ENCODE measurements around the gene ZNF831.

The ZNF831 gene

DNA sequence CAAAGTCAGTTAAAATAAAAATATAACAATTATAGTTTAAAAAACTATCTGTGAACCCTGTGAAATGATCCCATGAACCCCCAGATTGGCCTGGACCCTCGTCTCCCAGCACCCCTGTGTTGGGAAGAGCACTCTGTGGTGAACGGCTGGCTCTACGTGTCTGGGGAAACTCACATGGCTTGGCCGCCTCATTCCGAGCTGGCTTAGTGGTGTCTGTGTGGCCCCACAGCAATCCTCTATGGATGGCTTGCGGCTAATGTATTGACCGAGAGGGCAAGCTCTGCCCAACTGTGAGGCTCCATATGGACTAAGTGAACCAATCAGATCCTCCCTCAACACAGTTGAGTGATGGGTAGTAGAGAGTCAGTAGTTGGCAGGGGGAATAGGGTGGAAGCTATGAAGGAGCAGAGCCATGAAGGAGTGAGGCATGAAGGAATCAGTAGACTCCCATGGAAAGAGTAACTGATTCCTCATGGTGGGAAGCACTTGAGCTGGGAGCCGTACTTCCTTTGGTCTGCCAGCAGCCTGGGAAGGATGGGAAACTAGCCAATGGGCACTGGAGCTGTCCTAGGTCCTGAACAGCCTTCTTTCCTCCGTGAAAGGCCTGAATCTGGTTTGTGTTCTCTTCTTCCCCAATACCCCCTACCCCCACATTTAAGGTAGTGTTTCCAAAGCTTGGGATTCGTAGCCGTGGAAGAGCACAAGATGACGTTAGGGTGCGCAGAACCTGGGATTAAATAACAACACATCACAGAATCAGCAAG is 21.6 kb upstream of the ZNF831 start:
- DNase-seq, result no peak

DNA sequence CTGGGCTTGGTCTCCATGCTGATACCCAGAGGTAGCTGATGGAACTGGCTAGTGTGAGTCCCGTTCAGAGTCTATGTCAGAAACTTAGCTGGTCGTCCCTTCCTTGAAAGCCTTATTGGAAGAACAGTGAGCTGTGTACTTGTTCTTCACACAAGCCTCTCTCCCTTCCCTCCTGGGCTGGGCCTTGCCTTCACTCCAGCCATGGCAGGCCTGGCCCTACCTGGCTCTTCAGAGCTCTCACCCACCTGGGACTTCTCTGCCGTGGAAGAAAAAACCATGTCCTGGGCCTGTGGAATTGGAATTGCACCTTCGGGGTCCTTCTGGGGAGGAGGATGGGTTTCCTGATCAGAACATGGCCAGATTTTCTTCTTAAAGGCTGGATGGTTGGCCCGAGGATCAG is 20.3 kb upstream of the ZNF831 start:
- no peak for DNase-seq

DNA sequence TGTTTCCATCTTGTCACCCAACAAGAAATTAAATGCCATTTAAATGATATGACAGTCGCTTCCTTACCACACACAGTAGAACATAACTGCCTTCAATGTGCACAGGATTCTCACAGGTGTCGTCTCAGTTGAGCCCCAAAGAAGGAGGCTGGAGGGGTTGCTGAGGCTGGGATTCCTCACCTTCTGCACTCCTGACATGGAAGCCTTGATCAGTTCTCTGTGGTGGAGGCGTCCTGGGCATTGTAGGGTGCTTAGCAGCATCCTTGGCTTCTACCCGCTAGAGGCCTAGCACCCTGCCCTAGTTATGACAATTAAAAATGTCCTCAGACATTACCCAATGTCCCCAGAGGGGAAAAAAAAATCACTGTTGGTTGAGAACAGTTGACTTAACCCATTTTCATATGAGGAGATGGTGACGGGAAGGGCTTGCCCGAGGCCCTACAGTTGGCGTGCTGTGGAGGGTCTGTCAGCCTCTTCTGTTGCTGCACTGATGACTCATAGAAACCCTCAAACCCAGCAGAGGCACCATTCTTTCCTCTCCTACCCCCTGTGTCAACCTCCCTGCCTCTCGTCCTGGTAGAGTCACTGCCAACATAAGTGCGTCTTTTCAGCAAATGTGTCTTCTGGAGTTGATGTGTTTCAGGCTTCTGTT is 19.3 kb upstream of the ZNF831 start:
- peak in 1 of 2 experiments; percentile 32 for DNase-seq

DNA sequence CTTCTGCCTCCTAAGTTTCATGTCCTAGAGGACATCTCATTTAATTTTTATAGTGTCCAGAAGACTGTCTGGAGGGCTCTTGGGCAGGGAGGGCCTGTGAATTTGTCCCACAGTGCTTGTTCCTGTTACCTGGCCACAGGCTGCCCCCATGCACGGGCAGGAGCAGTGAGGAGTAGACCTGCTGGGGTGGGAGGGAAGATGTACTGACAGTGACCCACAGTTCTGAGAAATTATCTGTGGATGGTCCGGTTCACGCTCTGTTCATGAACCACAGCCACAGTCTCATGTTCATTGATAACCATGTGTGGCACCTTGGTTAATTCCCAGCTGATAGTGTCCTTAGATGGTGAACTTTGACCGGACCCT is 18.8 kb upstream of the ZNF831 start:
- DNase-seq, result no peak

DNA sequence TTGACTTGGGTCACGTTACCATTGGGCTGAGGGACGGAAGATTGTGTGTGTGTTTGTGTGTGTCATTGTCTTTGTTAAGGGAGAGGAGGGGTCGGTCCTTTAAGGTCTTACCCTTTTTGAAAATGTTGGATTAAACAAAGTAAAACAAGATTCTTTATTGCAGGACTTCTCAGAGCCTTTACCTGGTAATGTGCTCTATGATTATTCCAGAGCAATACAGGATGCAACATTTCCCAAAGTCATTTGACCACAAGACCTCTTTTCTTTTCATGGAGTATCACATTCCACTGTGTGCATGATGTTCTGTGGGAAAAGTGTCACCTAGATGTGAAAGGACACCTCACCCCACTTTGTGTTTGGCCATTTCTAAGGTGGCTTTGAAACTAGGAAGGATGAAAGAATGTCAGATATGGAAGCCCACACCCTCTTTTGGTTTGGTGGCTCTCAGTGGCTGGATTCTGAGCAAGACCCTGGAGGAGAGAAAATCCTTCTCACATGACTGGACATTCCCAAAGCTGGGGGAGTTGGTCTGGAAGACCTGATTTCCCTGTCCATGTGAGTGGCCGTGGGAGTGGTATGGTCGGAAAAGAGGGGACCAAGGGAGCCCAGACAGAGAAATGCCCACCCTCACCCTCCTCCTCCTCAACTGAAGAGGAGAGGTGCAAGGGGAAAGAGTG is 18.2 kb upstream of the ZNF831 start:
- no peak for DNase-seq

DNA sequence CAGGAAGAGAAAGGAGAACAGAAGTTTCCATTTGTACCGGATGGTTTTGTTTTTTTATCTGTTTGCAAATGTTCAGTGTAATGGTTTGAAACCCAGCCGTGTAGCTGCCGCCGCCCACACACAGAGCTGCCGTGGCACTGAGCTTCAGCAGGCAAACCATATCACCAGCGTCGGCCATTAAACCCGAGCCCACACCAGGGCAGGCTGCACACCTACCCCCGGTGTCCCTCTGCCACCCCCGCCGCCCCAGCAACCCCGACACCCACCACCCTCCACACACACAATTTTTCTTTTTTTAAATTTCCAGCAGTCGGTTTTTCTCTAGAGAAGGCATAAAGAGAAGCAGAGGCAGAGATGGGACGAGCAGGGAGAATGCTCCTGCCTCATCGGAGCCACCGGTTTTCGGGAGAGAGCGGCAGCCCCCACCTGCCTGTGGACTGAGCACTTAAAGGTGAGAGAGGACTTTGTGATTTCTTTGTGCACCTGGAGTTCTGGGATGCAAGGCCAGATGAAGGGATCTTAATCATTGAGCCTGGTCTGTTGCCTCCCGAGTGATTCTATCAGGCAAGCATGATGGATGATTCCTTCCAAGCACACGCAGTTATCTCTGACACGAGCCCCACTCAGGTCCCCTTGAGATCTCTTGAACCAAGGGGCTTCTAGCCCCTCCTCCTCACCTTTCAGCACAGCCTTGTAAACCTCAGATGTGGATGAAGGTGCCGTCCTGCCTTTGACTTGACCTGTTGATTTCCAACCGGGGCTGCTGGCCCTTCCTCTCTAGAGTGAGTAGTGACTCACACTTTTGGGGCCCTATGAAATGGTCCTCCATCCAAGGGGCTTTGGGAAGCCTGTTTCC is 17.5 kb upstream of the ZNF831 start:
- DNase-seq, result peak; percentile 69 to 75

DNA sequence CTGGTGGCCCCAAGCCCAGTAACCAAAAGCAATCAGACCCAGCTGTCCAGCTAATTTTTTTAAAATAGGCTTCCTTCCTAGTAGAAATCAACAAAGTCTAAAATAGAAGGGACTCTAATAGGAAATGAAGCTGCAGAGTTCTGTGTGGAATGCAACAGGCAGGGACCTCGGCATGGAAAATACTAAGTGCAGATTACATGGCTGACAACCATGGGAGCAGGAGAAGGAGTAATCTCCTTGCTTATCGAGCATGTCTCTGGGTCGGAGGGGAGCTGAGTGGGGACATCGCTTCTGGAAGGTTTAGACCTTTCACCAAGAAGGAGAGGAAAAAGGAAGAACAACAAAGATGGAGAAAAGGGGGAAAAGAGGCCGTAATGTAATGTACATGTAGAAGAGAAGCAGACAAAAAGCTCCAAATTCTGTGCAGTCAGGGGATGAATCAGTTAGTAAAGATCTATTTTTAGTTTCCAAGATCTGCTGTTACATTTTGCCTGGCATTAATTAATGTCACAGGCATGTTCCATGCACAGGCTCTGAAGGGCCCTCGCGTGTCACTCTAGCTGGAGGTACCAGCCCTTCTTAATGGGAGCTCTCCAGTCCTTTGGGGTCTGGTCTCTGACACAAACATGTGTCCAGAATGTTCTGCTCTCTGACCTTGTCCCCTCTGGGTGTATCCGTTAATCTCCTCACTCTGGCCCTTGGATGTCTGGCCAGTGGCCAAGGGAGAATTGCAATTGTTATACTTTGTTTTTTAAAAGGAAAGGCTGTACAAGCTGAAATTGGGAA is 16.6 kb upstream of the ZNF831 start:
- no peak for DNase-seq

DNA sequence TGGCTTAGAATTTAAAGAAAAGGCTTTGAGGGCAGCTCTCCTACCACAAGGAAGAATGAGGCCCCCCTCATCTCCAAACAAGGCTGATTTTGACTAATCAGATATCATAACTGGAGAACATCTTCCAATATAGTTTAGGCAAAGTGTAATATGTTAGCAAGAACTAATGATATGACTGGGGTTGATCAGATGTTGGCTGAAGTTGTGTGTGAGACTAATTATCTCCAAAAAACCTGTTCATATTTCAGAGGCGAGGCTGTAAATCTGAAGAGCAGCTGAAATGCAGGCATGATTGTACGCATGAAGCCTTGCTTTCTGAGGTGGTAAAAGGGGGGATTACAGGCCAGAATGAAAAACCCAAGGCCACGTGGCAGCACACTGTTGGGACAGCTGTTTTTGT is 16.0 kb upstream of the ZNF831 start:
- no peak for DNase-seq

DNA sequence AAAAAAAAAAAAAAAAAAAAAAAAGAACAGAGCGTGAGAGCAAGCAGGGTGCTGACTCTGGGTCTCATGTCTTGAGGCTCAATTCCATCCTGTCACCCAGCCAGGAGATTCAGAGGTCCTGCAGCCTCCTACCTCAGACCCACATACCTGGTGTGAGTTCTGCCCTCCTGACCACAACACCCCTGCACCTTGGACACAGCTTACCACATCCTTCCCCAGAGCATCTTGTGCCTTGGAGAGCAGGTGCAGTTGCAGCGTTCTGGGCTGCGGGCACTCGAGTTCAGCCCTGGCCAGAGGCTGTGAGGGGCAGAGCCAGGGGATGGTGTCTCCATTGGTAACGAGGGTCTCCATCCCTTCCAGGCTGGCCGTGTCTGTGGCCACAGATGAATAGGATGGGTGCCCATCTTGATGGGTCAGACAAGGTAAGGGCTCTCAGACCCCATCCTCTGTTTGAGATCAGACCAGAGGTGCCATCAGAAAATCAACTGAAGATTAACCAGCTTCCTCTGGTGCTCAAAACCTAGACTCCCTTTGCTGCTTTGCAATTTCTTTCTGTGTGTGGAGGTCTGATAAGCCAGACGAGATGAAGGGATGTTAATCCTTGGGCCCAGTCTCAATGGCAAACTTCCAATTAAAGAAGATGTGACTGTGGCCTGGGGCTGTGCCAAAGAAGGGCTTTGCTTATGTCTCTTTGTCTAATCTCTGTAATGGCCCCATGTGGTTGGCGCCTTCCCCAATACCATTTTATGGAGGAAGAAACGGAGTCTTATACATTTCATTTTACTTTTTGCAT is 14.7 kb upstream of the ZNF831 start:
- DNase-seq, result no peak

DNA sequence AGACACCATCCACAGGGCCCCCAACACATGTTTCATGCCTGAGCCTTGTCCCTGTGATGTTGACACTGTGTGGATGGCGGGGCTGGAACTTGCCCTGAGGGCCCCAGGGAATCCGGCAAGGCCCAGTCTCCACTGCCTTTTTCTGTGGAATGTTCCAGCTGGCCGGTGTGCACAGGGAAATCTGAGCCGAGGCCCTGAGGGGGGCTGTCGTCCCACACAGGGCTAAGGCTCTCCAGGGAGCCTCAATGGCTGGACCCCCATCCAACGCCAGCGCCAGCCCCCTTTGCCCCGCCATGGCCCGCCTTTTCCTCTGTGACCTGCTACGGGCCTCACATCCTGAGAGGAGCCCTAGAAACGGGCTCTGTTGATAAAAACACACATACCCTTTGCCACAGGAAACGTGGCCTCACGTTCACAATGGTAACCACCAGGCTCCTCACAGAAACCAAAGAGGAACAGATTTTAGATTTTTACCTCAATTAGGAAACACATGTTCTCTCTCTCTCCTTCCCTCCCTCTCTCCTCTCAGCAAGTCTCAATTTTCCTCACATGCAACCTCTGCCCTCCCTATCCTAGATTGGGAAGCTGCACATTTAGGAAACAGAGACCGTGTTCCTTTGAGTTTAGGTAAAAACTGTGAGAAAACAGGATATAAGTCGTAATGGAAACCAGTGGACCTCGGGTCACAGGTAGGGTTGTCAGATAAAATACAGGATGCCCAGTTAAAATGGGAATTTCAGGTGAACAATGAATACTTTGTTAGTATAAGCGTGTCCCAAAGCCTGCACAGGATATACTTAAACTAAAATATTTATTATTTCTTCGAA is 13.7 kb upstream of the ZNF831 start:
- peak; percentile 41 to 42 for DNase-seq

DNA sequence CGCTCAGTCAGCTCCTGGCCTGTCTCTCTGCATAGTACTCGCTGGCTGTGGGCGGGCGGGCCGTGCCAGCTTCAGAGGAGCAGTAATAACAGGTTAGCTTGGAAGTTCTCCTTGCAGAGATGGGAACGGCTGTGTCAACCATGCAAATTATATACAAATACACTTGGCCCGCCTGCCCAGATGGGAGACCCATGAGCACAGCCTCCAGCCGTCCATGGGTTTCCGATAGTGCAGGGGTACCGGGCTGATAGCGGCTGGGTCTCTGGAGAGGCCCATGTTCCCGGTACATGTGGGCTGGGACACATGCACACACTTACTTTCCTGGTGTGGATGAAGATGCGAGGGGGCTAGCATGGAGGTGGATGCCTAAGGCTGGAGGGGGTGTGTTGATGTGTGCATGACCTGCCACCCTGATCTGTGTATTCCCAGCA is 12.8 kb upstream of the ZNF831 start:
- no peak for DNase-seq

DNA sequence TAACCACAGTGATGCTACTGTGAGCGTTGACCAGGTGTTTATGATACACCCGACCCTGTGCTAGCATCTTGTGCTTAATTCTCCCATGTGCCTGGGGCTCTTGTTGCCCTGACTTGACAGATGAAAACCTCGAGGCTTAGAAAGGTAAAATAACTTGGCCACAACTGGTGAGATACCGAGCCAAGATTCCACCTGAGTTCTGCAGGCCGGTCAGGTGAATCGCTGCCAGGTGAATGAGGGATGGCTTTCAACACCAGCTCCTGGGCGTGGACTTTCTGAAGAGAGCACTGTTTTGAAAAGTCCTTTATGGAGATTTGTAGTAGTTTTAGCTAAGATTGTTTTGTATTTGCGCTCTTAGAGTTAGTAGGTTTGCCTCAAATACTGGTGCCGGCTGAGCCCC is 12.2 kb upstream of the ZNF831 start:
- DNase-seq, result no peak

DNA sequence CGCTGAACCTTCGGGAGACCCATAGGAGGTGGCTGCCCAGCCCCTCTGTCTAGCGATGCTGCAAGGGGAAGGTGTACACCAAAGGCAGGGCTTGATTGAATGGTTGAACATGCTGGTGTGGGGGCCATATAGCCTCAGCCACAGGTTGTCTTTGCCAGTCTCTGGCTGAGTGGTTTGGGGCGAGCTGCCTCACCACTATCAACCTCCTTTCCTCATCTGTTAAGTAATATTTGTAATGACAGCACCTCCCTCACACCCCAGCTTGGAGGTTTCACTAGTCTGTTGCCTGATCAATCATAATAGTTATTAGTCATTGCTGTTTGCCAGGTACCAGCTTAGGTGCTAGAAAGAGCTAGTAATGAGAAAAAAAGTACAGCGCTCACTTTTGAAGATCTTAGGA is 11.8 kb upstream of the ZNF831 start:
- DNase-seq, result no peak

DNA sequence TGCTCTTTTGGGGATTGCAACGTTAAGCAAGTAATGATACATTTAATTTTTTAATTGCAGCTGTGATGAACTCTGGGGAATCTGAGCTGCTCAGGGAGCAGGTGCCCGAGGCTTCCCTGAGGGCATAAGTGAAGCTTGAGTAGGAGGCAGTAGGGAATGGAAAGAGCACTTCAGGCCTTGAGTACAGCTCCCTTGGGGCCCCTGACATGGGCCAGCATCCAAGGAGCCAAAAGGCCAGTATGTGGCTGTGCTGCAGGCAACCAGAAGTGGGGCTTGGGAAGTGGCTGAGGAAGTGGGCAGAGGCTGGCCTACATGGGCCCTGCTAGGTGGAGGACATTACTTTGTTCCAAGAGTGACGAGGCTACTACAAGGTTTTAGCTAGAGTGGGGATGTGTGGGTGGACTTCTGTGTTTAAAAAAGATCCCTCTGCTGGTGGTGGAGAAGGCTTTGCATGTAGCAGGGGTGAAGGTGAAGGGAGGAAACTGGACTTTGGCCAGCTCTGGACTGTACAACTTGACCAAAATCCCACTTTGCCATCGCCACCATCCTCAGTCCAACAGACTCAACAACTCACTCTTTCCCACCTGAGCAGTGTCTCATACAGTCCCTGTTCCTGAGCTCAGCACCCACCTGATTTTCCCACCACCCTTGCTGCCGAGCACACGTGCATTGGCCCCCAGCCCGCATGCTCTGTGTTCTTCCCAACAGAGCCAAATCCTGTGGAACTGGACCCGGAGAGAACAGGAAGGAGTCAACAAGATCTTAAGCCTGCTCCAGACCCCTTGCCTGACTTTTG is 10.9 kb upstream of the ZNF831 start:
- DNase-seq, result no peak

DNA sequence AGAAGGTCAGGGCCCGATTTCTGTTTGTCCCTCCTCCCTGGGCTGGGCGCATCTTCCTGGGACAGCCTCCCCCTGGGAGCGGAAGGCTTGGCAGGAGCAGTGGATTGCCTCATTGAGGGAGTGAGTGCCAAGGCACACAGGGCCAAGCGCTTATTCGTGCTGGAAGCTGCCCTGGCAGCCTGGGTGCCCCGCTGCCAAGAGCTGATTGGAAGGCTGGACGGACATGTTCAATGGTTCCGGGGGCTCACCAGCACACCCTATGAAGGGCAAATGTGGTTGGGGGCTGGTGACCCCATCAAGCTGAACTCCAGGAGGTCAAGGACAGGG is 10.3 kb upstream of the ZNF831 start:
- DNase-seq, result no peak

DNA sequence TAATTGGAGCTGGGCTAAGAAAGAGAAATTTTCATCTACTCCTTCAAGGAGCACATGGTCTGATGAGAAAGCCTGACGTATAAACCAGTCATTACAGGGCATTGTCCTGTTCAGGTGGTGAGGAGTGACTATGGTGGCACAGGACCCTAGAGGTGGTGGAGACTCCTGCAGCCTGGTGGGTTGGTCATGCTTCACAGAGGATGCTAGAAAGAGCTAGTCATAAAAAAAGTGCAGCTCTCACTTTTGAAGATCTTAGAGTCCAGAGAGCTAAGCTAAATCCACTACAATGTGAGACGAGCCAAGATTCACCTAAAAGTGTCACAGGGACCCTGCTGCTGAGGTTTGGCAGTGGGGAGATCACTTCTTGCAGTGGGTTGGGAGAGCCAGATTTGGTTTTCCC is 9.8 kb upstream of the ZNF831 start:
- DNase-seq, result no peak

DNA sequence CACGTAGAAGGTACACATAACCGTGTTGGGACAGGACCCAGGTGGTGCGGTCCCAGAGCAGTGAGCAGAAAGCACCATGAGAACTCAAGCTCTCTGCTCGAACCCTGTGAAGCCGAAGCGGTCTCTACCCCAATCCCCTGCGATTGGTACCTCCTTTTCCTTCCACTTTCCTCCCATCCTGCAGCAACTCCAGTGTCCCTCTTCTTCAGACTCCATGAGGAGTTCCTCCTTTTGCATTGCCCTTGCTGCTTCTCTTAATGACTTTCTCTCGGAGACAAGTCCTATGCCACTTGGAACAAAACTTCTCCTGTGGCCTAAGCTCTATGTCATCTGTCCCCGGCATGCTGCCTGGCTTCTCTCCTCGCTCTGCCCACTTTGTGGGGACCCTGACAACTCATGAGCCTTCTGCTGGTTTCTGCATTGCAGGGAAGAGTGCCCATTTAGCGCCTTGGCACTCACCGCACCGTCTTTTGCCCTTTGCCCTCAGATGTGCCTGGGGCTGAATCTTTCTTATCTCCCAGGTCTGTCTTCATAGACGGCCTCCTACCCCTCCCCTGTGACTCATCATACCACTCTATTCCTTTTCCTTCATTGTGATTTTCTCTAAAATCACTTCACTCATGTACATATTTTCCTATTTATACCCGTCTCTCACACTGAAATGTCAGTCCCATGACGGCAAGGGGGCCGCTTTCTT is 9.2 kb upstream of the ZNF831 start:
- no peak for DNase-seq

DNA sequence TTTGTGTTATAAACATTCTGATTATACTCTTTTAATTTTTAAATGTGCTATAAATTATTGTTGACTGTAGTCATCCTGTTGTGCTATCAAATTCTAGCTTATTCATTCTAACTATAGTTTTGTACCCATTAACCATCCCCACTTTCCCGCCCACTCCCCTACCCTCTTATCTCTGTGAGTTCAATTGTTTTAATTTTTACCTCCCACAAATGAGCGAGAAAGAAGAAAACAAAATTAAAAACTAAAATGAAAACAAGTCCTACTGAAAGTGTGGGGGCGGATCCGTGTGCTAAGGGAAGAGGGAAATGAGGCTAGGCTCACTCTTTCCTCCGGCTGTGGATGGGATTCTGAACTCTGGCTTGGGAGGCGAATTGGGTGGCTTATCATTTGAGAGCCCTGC is 6.6 kb upstream of the ZNF831 start:
- no peak for DNase-seq

DNA sequence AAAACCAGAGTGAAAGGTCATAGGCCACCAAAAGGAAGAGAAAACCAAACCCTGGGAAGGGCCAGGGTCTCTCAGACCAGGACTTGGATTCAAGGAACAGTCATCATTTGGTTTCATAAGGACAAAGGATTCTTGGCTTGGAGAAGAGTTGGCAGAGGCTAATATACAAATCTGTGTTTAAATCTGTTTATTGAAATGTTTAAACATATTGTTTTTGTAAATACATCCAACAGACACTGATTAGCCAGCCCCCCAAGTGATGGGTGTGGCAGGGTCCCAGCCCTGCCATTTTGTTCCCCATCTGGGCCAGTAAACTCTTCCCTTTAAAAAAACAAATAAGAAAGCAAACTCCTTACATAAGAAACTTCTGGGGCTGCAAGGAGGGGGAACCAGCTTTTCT is 6.1 kb upstream of the ZNF831 start:
- DNase-seq, result no peak
